Memory B cell (primary cell): ENCODE data around the gene AKR1D1.
A peak's percentile ranks its signal among the peaks of the same experiment; 100 is the strongest.
"Not testable (repeated sequence)": the region's sequence is repeated elsewhere in the genome, so short reads cannot be mapped to it uniquely, and the experiment has no call there.

Experiments
- ATAC-seq: fragments of 150-1000 bp; cut with Tn5 transposase; 2 replicates; pipeline ENCODE4 v1.10.0; 2021; ENCODE audit warnings: low read depth, mild to moderate bottlenecking, moderate library complexity
- DNase-seq, 2 donors: peaks; one replicate each; pipeline ENCODE4 v3.0.0; 2022; ENCODE audit warnings: low spot score in 2 of 2
- H3K27ac Mint-ChIP-seq: one replicate; pipeline ENCODE4 v1.8.0; 2022; ENCODE audit warnings: mild to moderate bottlenecking, moderate library complexity, mixed read lengths
- H3K27me3 Mint-ChIP-seq: one replicate; pipeline ENCODE4 v1.8.0; 2022; ENCODE audit warnings: mixed read lengths
- H3K36me3 Mint-ChIP-seq: one replicate; pipeline ENCODE4 v1.8.0; 2022; ENCODE audit warnings: mild to moderate bottlenecking, mixed read lengths
- H3K4me1 Mint-ChIP-seq: one replicate; pipeline ENCODE4 v1.8.0; 2022; ENCODE audit warnings: mixed read lengths
- H3K4me3 Mint-ChIP-seq: one replicate; pipeline ENCODE4 v1.8.0; 2022; ENCODE audit warnings: mild to moderate bottlenecking, moderate library complexity, mixed read lengths
- H3K9me3 Mint-ChIP-seq: one replicate; pipeline ENCODE4 v1.8.0; 2022; ENCODE audit warnings: mixed read lengths

Gene AKR1D1

GRCh38 chr7:138116892-138117291, 40.6 kb downstream of the AKR1D1 start:
- H3K27me3 Mint-ChIP-seq: peaks cover 3% of the 10 kb centered on the region
- peaks cover 3% of the 10 kb centered on the region for H3K9me3 Mint-ChIP-seq
- H3K36me3 Mint-ChIP-seq: peaks cover 1% of the 10 kb centered on the region
- H3K4me3 Mint-ChIP-seq: no peak overlapping the region
- no peak overlapping the region for H3K27ac Mint-ChIP-seq
- H3K4me1 Mint-ChIP-seq: no peaks in the 10 kb centered on the region
- no peak for ATAC-seq
- DNase-seq: no peak

- peaks cover 4% of the 10 kb centered on the region for H3K9me3 Mint-ChIP-seq
- H3K27ac Mint-ChIP-seq: no peak overlapping the region
- peaks cover 1% of the 10 kb centered on the region for H3K36me3 Mint-ChIP-seq
- H3K4me3 Mint-ChIP-seq: no peak overlapping the region
- H3K4me1 Mint-ChIP-seq: no peaks in the 10 kb centered on the region
- peaks cover 3% of the 10 kb centered on the region for H3K27me3 Mint-ChIP-seq
- DNase-seq (no peak), ATAC-seq (no peak)
These were observed 44.0 kb downstream of the AKR1D1 start for GRCh38 chr7:138120140-138120827.

GRCh38 chr7:138122162-138122561, 45.9 kb downstream of the AKR1D1 start:
- Mint-ChIP-seq H3K9me3 (peaks cover 4% of the 10 kb centered on the region), H3K27ac (no peak overlapping the region), H3K4me1 (no peaks in the 10 kb centered on the region), H3K27me3 (peaks cover 3% of the 10 kb centered on the region), H3K36me3 (peaks cover 1% of the 10 kb centered on the region), H3K4me3 (no peak overlapping the region)
- ATAC-seq: no peak
- no peak for DNase-seq

- no peaks in the 10 kb centered on the region for H3K27me3 Mint-ChIP-seq
- DNase-seq: no peak
- no peak overlapping the region for H3K27ac Mint-ChIP-seq
- no peaks in the 10 kb centered on the region for H3K36me3 Mint-ChIP-seq
- no peak for ATAC-seq
- H3K4me3 Mint-ChIP-seq: no peak overlapping the region
- H3K9me3 Mint-ChIP-seq: peaks cover 3% of the 10 kb centered on the region
- H3K4me1 Mint-ChIP-seq: no peaks in the 10 kb centered on the region
These were observed 48.9 kb downstream of the AKR1D1 start for GRCh38 chr7:138125119-138125518.

GRCh38 chr7:138125598-138126111, 49.4 kb downstream of the AKR1D1 start:
- Mint-ChIP-seq H3K27ac (no peak overlapping the region), H3K27me3 (no peaks in the 10 kb centered on the region), H3K4me1 (no peaks in the 10 kb centered on the region), H3K36me3 (no peaks in the 10 kb centered on the region), H3K4me3 (no peak overlapping the region), H3K9me3 (peaks cover 3% of the 10 kb centered on the region)
- ATAC-seq (peak; percentile 59), DNase-seq (no peak)

- Mint-ChIP-seq H3K27ac (no peak overlapping the region), H3K9me3 (peaks cover 3% of the 10 kb centered on the region), H3K4me3 (no peak overlapping the region), H3K36me3 (no peaks in the 10 kb centered on the region), H3K4me1 (no peaks in the 10 kb centered on the region), H3K27me3 (no peaks in the 10 kb centered on the region)
- DNase-seq: no peak
- ATAC-seq: no peak
These were observed 50.7 kb downstream of the AKR1D1 start for GRCh38 chr7:138126928-138127327.

GRCh38 chr7:138127996-138128395, 51.7 kb downstream of the AKR1D1 start:
- Mint-ChIP-seq H3K9me3 (peaks cover 3% of the 10 kb centered on the region), H3K36me3 (no peaks in the 10 kb centered on the region), H3K27ac (no peak overlapping the region), H3K4me3 (no peak overlapping the region), H3K4me1 (no peaks in the 10 kb centered on the region), H3K27me3 (no peaks in the 10 kb centered on the region)
- ATAC-seq (no peak), DNase-seq (no peak)

- Mint-ChIP-seq H3K4me3 (no peak overlapping the region), H3K27ac (no peak overlapping the region), H3K4me1 (no peaks in the 10 kb centered on the region), H3K36me3 (no peaks in the 10 kb centered on the region), H3K27me3 (no peaks in the 10 kb centered on the region), H3K9me3 (peaks cover 3% of the 10 kb centered on the region)
- ATAC-seq (no peak), DNase-seq (no peak)
These were observed 53.4 kb downstream of the AKR1D1 start for GRCh38 chr7:138129551-138130165.

GRCh38 chr7:138137423-138138171, 61.3 kb downstream of the AKR1D1 start:
- Mint-ChIP-seq H3K4me1 (no peaks in the 10 kb centered on the region), H3K4me3 (no peak overlapping the region), H3K9me3 (no peaks in the 10 kb centered on the region), H3K27ac (no peak overlapping the region), H3K27me3 (no peaks in the 10 kb centered on the region), H3K36me3 (no peaks in the 10 kb centered on the region)
- ATAC-seq: no peak
- DNase-seq: no peak

- DNase-seq (no peak), ATAC-seq (no peak)
- Mint-ChIP-seq H3K4me1 (no peaks in the 10 kb centered on the region), H3K27ac (no peak overlapping the region), H3K36me3 (no peaks in the 10 kb centered on the region), H3K4me3 (no peak overlapping the region), H3K9me3 (no peaks in the 10 kb centered on the region), H3K27me3 (no peaks in the 10 kb centered on the region)
These were observed 62.0 kb downstream of the AKR1D1 start for GRCh38 chr7:138138244-138138643.

GRCh38 chr7:138142583-138143201, 66.4 kb downstream of the AKR1D1 start:
- no peak overlapping the region for H3K4me3 Mint-ChIP-seq
- DNase-seq: no peak

GRCh38 chr7:138144958-138145357, 68.7 kb downstream of the AKR1D1 start:
- H3K9me3 Mint-ChIP-seq: no peaks in the 10 kb centered on the region
- no peak overlapping the region for H3K27ac Mint-ChIP-seq
- no peak for ATAC-seq
- no peaks in the 10 kb centered on the region for H3K36me3 Mint-ChIP-seq
- H3K27me3 Mint-ChIP-seq: peaks cover 4% of the 10 kb centered on the region
- no peak overlapping the region for H3K4me3 Mint-ChIP-seq
- no peak for DNase-seq
- no peaks in the 10 kb centered on the region for H3K4me1 Mint-ChIP-seq

More at GRCh38 chr7:138142583-138143201, 66.4 kb downstream of the AKR1D1 start:
- H3K27ac Mint-ChIP-seq: no peak overlapping the region
- H3K4me1 Mint-ChIP-seq: no peaks in the 10 kb centered on the region
- H3K36me3 Mint-ChIP-seq: no peaks in the 10 kb centered on the region
- H3K9me3 Mint-ChIP-seq: no peaks in the 10 kb centered on the region
- peaks cover 2% of the 10 kb centered on the region for H3K27me3 Mint-ChIP-seq
- no peak for ATAC-seq

- H3K9me3 Mint-ChIP-seq, H3K27ac Mint-ChIP-seq, H3K27me3 Mint-ChIP-seq, H3K4me1 Mint-ChIP-seq, ATAC-seq, H3K36me3 Mint-ChIP-seq, H3K4me3 Mint-ChIP-seq, DNase-seq: not testable (repeated sequence)
These were observed 70.0 kb downstream of the AKR1D1 start for GRCh38 chr7:138146221-138146620.
